Stimulated activated naive CD8-positive, alpha-beta T cell treated with anti-CD3 and anti-CD28 coated beads, Interleukin-15, amount 100 ng/mL, for 72 hours (primary cell): ENCODE data around the gene COMMD10.

Experiments
- ATAC-seq: fragments of 150-1000 bp; cut with Tn5 transposase; 2 replicates; pipeline ENCODE4 v1.10.0; 2021; ENCODE audit warnings: mild to moderate bottlenecking, moderate library complexity
- DNase-seq, 2 donors: peaks; one replicate each; pipeline ENCODE4 v3.0.0; 2021 to 2022
- H3K27ac Mint-ChIP-seq, 2 donors: one replicate each; pipeline ENCODE4 v1.8.0; 2022; ENCODE audit warnings: mild to moderate bottlenecking in 2 of 2, mixed read lengths in 2 of 2, moderate library complexity in 2 of 2
- H3K27me3 Mint-ChIP-seq: one replicate; pipeline ENCODE4 v1.8.0; 2022; ENCODE audit warnings: mixed read lengths
- H3K4me1 Mint-ChIP-seq: one replicate; pipeline ENCODE4 v1.8.0; 2022; ENCODE audit warnings: mild to moderate bottlenecking, mixed read lengths
- H3K4me3 Mint-ChIP-seq, 2 donors: one replicate each; pipeline ENCODE4 v1.8.0; 2022; ENCODE audit warnings: mild to moderate bottlenecking in 2 of 2, mixed read lengths in 2 of 2, moderate library complexity in 1 of 2
- H3K9me3 Mint-ChIP-seq, 2 donors: one replicate each; pipeline ENCODE4 v1.8.0; 2022; ENCODE audit warnings: mixed read lengths in 2 of 2

The COMMD10 gene

GRCh38 chr5:116229131-116229689, 144.4 kb downstream of the COMMD10 start:
- Mint-ChIP-seq H3K9me3 (peaks cover 3 to 4% of the 10 kb centered on the region in 2 donors), H3K4me1 (no peaks in the 10 kb centered on the region), H3K27ac (no peak overlapping the region)

GRCh38 chr5:116231288-116231687, 146.5 kb downstream of the COMMD10 start:
- no peak for ATAC-seq
- Mint-ChIP-seq H3K27ac (no peak overlapping the region), H3K9me3 (peaks cover 0 to 6% of the 10 kb centered on the region in 2 donors), H3K27me3 (no peaks in the 10 kb centered on the region), H3K4me3 (no peak overlapping the region), H3K4me1 (no peaks in the 10 kb centered on the region)
- DNase-seq = no peak

More at GRCh38 chr5:116229131-116229689, 144.4 kb downstream of the COMMD10 start:
- ATAC-seq (no peak), DNase-seq (no peak)
- no peak overlapping the region for H3K4me3 Mint-ChIP-seq
- no peaks in the 10 kb centered on the region for H3K27me3 Mint-ChIP-seq

- no peaks in the 10 kb centered on the region for H3K4me1 Mint-ChIP-seq
- peaks cover 6 to 7% of the 10 kb centered on the region in 2 donors for H3K9me3 Mint-ChIP-seq
- H3K27ac Mint-ChIP-seq = no peak overlapping the region
- ATAC-seq = no peak
- DNase-seq = no peak
- no peak overlapping the region for H3K4me3 Mint-ChIP-seq
- H3K27me3 Mint-ChIP-seq = no peaks in the 10 kb centered on the region
These were observed 149.9 kb downstream of the COMMD10 start for GRCh38 chr5:116234681-116235080.

GRCh38 chr5:116237917-116238500, 153.2 kb downstream of the COMMD10 start:
- ATAC-seq = no peak
- no peaks in the 10 kb centered on the region for H3K4me1 Mint-ChIP-seq
- no peaks in the 10 kb centered on the region for H3K27me3 Mint-ChIP-seq

GRCh38 chr5:116242343-116242742, 157.5 kb downstream of the COMMD10 start:
- H3K27ac Mint-ChIP-seq = no peak overlapping the region
- ATAC-seq (no peak), DNase-seq (no peak)
- H3K4me1 Mint-ChIP-seq = no peaks in the 10 kb centered on the region
- no peaks in the 10 kb centered on the region for H3K27me3 Mint-ChIP-seq
- no peak overlapping the region for H3K4me3 Mint-ChIP-seq
- H3K9me3 Mint-ChIP-seq = peaks cover 22 to 26% of the 10 kb centered on the region in 2 donors

More at GRCh38 chr5:116237917-116238500, 153.2 kb downstream of the COMMD10 start:
- Mint-ChIP-seq H3K9me3 (peaks cover 7 to 9% of the 10 kb centered on the region in 2 donors), H3K4me3 (no peak overlapping the region), H3K27ac (no peak overlapping the region)
- no peak for DNase-seq

- H3K4me1 Mint-ChIP-seq = no peaks in the 10 kb centered on the region
- no peak overlapping the region for H3K27ac Mint-ChIP-seq
- no peaks in the 10 kb centered on the region for H3K27me3 Mint-ChIP-seq
- H3K9me3 Mint-ChIP-seq = peaks cover 29 to 32% of the 10 kb centered on the region in 2 donors
- ATAC-seq (no peak), DNase-seq (no peak)
- H3K4me3 Mint-ChIP-seq = no peak overlapping the region
These were observed 163.6 kb downstream of the COMMD10 start for GRCh38 chr5:116248432-116248831.

GRCh38 chr5:116249648-116250047, 164.8 kb downstream of the COMMD10 start:
- ATAC-seq = no peak
- no peak for DNase-seq
- H3K4me1 Mint-ChIP-seq = no peaks in the 10 kb centered on the region
- peaks cover 31 to 42% of the 10 kb centered on the region in 2 donors for H3K9me3 Mint-ChIP-seq
- no peak overlapping the region for H3K27ac Mint-ChIP-seq
- no peak overlapping the region for H3K4me3 Mint-ChIP-seq
- no peaks in the 10 kb centered on the region for H3K27me3 Mint-ChIP-seq

GRCh38 chr5:116256717-116257116, 171.9 kb downstream of the COMMD10 start:
- DNase-seq = no peak
- no peak overlapping the region for H3K4me3 Mint-ChIP-seq
- ATAC-seq = no peak
- H3K27me3 Mint-ChIP-seq = no peaks in the 10 kb centered on the region
- peaks cover 12 to 33% of the 10 kb centered on the region in 2 donors for H3K9me3 Mint-ChIP-seq
- no peak overlapping the region for H3K27ac Mint-ChIP-seq
- no peaks in the 10 kb centered on the region for H3K4me1 Mint-ChIP-seq

GRCh38 chr5:116265471-116265870, 180.6 kb downstream of the COMMD10 start:
- ATAC-seq (no peak), DNase-seq (no peak)
- H3K27ac Mint-ChIP-seq = no peak overlapping the region
- no peaks in the 10 kb centered on the region for H3K27me3 Mint-ChIP-seq
- peaks cover 23% of the 10 kb centered on the region in 2 donors for H3K9me3 Mint-ChIP-seq
- H3K4me3 Mint-ChIP-seq = no peak overlapping the region
- H3K4me1 Mint-ChIP-seq = no peaks in the 10 kb centered on the region

GRCh38 chr5:116271446-116272025, 186.7 kb downstream of the COMMD10 start:
- H3K27me3 Mint-ChIP-seq = no peaks in the 10 kb centered on the region
- no peaks in the 10 kb centered on the region for H3K4me1 Mint-ChIP-seq
- H3K27ac Mint-ChIP-seq = peak overlapping the region in 1 of 2 donors; percentile 14
- DNase-seq (no peak), ATAC-seq (peak; percentile 45)
- peaks cover 25 to 32% of the 10 kb centered on the region in 2 donors for H3K9me3 Mint-ChIP-seq
- no peak overlapping the region for H3K4me3 Mint-ChIP-seq

GRCh38 chr5:116272281-116272941, 187.6 kb downstream of the COMMD10 start:
- Mint-ChIP-seq H3K4me3 (no peak overlapping the region), H3K27me3 (no peaks in the 10 kb centered on the region), H3K27ac (no peak overlapping the region), H3K9me3 (peaks cover 19 to 32% of the 10 kb centered on the region in 2 donors), H3K4me1 (no peaks in the 10 kb centered on the region)
- ATAC-seq (no peak), DNase-seq (no peak)

GRCh38 chr5:116273448-116274242, 188.8 kb downstream of the COMMD10 start:
- peaks cover 16 to 32% of the 10 kb centered on the region in 2 donors for H3K9me3 Mint-ChIP-seq
- no peak for DNase-seq
- H3K4me1 Mint-ChIP-seq = no peaks in the 10 kb centered on the region
- no peak overlapping the region for H3K4me3 Mint-ChIP-seq
- no peak for ATAC-seq
- no peaks in the 10 kb centered on the region for H3K27me3 Mint-ChIP-seq
- H3K27ac Mint-ChIP-seq = no peak overlapping the region

- Mint-ChIP-seq H3K27ac (no peak overlapping the region), H3K4me3 (no peak overlapping the region), H3K27me3 (no peaks in the 10 kb centered on the region), H3K4me1 (no peaks in the 10 kb centered on the region), H3K9me3 (peaks cover 19 to 32% of the 10 kb centered on the region in 2 donors)
- DNase-seq = no peak
- ATAC-seq = no peak
These were observed 189.4 kb downstream of the COMMD10 start for GRCh38 chr5:116274251-116274650.

GRCh38 chr5:116275282-116275681, 190.5 kb downstream of the COMMD10 start:
- Mint-ChIP-seq H3K4me3 (no peak overlapping the region), H3K9me3 (peaks cover 19 to 29% of the 10 kb centered on the region in 2 donors), H3K4me1 (no peaks in the 10 kb centered on the region), H3K27ac (no peak overlapping the region), H3K27me3 (no peaks in the 10 kb centered on the region)
- ATAC-seq (no peak), DNase-seq (no peak)

GRCh38 chr5:116276952-116277351, 192.1 kb downstream of the COMMD10 start:
- no peak overlapping the region for H3K4me3 Mint-ChIP-seq
- ATAC-seq = no peak
- no peaks in the 10 kb centered on the region for H3K27me3 Mint-ChIP-seq
- H3K27ac Mint-ChIP-seq = no peak overlapping the region
- H3K9me3 Mint-ChIP-seq = peaks cover 21 to 23% of the 10 kb centered on the region in 2 donors
- no peaks in the 10 kb centered on the region for H3K4me1 Mint-ChIP-seq
- no peak for DNase-seq
